HG03469 (cell line): ENCODE measurements around the gene PWWP2A.
"Not testable (repeated sequence)": the region's sequence is repeated elsewhere in the genome, so short reads cannot be mapped to it uniquely, and the experiment has no call there.

Experiments used
- ATAC-seq: cut with Tn5 transposase; IDR thresholded peaks from one replicate; pipeline ENCODE4 v1.9.1; 2021; ENCODE audit warnings: mild to moderate bottlenecking, moderate library complexity, moderate number of reproducible peaks; ENCODE audit not compliant: unreplicated experiment

PWWP2A gene, protein sequence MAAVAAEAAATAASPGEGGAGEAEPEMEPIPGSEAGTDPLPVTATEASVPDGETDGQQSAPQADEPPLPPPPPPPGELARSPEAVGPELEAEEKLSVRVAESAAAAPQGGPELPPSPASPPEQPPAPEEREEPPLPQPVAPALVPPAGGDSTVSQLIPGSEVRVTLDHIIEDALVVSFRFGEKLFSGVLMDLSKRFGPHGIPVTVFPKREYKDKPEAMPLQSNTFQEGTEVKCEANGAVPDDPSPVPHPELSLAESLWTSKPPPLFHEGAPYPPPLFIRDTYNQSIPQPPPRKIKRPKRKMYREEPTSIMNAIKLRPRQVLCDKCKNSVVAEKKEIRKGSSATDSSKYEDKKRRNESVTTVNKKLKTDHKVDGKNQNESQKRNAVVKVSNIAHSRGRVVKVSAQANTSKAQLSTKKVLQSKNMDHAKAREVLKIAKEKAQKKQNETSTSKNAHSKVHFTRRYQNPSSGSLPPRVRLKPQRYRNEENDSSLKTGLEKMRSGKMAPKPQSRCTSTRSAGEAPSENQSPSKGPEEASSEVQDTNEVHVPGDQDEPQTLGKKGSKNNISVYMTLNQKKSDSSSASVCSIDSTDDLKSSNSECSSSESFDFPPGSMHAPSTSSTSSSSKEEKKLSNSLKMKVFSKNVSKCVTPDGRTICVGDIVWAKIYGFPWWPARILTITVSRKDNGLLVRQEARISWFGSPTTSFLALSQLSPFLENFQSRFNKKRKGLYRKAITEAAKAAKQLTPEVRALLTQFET

GRCh38 chr5:160119142-160119904 lies at the start of gene PWWP2A:
Gene PWWP2A (minus strand): TSS chr5:160119450. CDS start chr5:160119388, 62 bp downstream.
- ATAC-seq: peak; percentile 86

GRCh38 chr5:160167624-160168165 lies 48.4 kb upstream of the PWWP2A start:
- ATAC-seq: no peak

DNA sequence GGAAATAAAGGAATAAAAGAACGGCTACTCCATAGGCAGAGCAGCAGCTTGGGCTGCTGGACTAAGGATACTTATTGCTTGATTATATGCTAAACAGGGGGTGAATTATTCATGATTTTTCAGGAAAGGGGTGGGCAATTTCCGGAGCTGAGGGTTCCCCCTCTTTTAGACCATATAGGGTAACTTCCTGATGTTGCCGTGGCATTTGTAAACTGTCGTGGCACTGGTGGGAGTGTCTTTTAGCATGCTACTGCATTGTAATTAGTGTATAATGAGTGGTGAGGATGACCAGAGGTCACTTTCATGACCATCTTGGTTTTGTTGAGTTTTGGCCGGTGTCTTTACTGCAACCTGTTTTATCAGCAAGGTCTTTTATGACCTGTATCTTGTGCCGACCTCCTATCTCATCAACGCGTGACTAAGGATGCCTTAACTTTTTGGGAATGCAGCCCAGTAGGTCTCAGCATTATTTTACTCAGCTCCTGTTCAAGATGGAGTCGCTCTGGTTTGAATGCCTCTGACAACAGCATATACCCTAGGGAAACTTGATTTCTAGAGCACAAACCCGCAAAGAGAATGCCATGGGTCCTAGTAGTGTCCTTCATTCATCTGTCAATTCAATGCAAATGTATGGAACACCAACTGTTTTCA lies 47.8 kb upstream of the PWWP2A start:
- no peak for ATAC-seq

DNA sequence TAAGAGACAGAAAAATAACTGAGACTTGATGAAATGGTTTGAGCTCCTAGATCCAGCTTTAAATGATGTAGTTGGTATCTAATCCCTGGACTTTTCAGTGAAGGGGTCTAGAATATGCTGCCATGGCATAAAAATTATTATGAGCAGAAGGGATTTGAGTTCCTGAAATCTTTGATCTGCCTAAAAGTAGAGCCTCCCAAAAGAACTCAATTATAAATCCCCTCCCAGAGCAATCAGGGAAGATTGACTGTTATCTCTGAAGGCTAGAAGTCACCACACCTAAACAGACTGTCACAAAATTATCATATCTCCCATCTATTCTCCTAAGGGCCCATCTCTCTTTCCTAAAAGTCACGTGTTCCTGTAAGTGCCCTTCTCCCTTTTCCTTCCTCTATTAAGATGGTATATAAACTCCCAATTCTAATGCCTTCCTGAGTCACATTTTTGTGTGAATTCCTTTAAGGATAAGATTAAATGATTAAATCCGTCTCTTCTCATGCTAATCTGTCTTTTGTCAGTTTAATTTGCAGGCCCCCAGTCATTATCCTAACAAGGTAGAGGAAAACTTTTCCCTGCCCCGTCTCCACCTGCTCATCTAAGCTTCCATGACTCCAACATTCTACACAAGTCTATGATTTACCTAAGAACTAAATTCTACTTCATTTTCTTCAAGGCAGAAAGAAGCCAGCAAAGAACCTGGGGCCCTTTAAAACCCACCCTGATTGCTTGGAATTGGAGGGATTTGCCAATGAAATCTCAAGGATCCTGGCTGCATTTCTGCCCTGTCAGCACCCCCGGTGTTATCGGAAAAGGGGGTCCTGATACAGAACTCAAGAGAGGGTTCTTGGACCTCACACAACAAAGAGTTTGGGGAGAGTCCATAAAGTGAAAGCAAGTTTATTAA lies 47.1 kb upstream of the PWWP2A start:
- ATAC-seq: no peak

GRCh38 chr5:160165137-160166068 lies 46.2 kb upstream of the PWWP2A start:
- no peak for ATAC-seq

GRCh38 chr5:160162910-160163309 lies 43.7 kb upstream of the PWWP2A start:
- no peak for ATAC-seq

DNA sequence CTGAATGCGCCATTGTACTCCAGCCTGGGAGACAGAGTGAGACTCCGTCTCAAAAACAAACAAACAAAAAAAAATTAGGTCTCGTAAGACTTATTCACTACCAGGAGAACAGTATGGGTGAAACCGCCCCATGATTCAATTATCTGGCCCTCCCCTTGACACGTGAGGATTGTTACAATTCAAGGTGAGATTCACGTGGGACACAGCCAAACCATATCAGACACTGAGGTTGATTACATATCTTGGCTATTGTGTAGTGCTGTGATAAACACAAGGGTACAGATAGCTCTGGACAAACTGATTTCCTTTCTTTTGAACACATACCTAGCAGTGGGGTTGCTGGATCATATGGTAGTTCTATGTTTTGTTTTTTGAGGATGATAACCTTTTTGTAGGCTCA lies 42.4 kb upstream of the PWWP2A start:
- no peak for ATAC-seq

GRCh38 chr5:160160875-160161274 lies 41.6 kb upstream of the PWWP2A start:
- not testable (repeated sequence) for ATAC-seq

DNA sequence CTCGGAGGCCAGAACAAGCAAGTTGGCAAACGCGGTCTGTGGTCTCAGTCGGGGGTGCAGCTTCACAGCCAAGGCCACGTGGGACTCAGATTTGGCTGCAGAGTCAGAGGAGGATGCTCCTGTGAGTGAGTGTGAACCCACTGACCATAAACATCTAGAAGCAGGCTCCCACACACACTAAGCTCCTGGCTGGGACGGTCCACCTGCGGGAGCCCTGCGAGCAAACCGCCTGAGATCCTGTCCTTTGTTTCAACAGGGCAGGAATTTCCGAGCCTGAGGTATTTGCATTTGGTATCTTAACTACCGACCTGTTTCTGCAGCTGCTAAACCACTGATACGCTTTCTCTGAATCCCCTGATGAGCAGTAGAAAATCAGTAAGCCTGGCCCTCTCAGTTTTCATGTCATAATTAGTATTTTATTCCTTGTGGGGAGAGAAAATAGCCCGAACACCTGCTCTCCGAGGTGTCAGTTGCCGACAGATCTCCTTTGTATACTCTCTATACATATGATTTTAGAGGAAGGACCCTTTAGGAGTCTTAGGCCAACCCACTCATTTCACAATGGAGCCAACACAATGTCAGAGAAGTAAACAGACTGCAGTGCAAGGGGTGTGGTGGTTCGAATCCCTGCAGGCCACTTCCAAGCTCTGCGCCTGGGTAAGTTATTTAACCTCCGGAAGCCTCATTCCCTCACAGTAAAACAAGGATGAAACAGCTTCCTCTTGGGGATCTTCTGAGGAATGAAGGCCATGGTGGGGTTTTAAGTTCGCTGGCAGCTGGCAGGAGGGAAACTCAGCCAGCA lies 40.9 kb upstream of the PWWP2A start:
- no peak for ATAC-seq

- ATAC-seq: no peak
These were observed 38.8 kb upstream of the PWWP2A start for GRCh38 chr5:160158087-160158486.

- ATAC-seq: no peak
These were observed 35.9 kb upstream of the PWWP2A start for GRCh38 chr5:160155017-160155750.

- ATAC-seq: no peak
These were observed 33.7 kb upstream of the PWWP2A start for GRCh38 chr5:160152901-160153300.

GRCh38 chr5:160152287-160152686 lies 33.0 kb upstream of the PWWP2A start:
- peak; percentile 87 for ATAC-seq

- ATAC-seq: no peak
These were observed 31.8 kb upstream of the PWWP2A start for GRCh38 chr5:160151017-160151416.

GRCh38 chr5:160150381-160150780 lies 31.1 kb upstream of the PWWP2A start:
- no peak for ATAC-seq

DNA sequence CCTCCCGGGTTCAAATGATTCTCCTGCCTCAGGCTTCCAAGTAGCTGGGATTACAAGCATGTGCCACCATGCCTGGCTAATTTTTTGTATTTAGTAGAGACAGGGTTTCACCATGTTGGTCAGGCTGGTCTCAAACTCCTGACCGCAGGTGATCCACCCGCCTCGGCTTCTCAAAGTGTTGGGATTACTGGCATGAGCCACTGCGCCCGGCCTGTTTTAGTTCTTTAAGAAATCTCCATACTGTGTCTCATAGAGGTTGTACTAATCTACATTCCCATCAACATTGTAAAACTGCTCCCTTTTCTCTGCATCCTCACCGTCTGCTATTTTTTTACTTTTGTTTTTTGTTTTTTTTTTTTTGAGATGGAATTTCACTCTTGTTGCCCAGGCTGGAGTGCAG lies 25.2 kb upstream of the PWWP2A start:
- not testable (repeated sequence) for ATAC-seq

- no peak for ATAC-seq
These were observed 15.1 kb upstream of the PWWP2A start for GRCh38 chr5:160134332-160134731.
